ENCODE results near the gene CHST8. TPM values are rescaled to one million over a fixed set of nuclear protein-coding genes. Genes with fewer than 3 reads are reported as not detected.

The CHST8 gene
- total and polyA plus RNA-seq, 2 of the 13 experiments (the other 11 are each of a cell fraction or from before 2014, with no cell fraction given): not detected

DNA sequence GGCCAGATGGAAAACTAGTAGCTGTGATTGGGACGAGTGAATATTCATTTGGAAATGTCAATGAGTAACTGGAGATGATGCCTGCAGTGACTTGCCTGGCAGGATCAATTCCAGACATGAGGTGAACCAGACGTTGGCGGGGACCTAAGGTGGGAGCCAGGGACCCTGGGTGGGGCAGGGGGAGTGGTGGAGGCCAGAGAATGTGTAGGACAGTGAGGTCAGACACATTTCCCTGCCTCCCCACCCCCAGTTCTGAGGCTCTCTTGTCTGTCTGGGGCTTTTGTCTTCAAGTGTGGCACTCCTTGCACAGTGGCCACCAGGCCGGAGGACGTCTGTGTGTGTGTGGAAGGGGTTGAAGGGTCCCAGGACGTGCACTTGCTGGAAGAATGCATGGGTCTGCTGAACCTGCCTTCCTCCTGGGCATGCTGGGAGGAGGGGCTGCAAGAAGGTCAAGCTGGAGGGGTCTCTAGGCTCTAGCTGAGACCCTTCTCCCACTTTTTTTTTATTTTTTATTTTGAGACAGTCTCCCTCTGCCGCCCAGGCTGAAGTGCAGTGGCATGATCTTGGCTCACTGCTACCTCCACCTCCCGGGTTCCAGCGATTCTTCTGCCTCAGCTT is 51.6 kb downstream of the CHST8 start:
- ChIA-PET POLR2A (no interaction called here), CTCF (ENCODE audit: low intra/inter-chr PET ratio, low total read pairs) (no interaction called here)
- no peak overlapping the region for H3K4me3 ChIP-seq (replicated peaks in 1 of 3; ENCODE audit: insufficient read depth in 1 of 3, low read depth in 2 of 3, low read length in 3 of 3)
- H3K9me3 ChIP-seq (ENCODE audit: low read length): no peaks in the 10 kb centered on the region
- H3K79me2 ChIP-seq (ENCODE audit: insufficient read depth, low read length): no peaks in the 10 kb centered on the region
- ATAC-seq (no peak), DNase-seq (ENCODE audit: low spot score) (no peak), FAIRE-seq (no peak)
- TF ChIP-seq TBL1XR1 (IDR thresholded peaks at IDR 0.05; ENCODE audit: borderline replicate concordance, low read length, partially characterized antibody): no peak
- no peak for TF ChIP-seq U2AF2 (IDR thresholded peaks at IDR 0.05; ENCODE audit: low read depth, low read length)
- TF ChIP-seq ZFP36L1 (CRISPR knock-in tag; IDR thresholded peaks at IDR 0.05): no peak
- TF ChIP-seq ZNF564 (CRISPR knock-in tag; IDR thresholded peaks at IDR 0.05): no peak
- TF ChIP-seq HHEX (CRISPR knock-in tag; IDR thresholded peaks at IDR 0.05): no peak
- TF ChIP-seq, protein P1, sequence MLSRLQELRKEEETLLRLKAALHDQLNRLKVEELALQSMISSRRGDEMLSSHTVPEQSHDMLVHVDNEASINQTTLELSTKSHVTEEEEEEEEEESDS (CRISPR knock-in tag; IDR thresholded peaks at IDR 0.05; ENCODE audit: borderline replicate concordance): no peak
- TF ChIP-seq, protein P2, sequence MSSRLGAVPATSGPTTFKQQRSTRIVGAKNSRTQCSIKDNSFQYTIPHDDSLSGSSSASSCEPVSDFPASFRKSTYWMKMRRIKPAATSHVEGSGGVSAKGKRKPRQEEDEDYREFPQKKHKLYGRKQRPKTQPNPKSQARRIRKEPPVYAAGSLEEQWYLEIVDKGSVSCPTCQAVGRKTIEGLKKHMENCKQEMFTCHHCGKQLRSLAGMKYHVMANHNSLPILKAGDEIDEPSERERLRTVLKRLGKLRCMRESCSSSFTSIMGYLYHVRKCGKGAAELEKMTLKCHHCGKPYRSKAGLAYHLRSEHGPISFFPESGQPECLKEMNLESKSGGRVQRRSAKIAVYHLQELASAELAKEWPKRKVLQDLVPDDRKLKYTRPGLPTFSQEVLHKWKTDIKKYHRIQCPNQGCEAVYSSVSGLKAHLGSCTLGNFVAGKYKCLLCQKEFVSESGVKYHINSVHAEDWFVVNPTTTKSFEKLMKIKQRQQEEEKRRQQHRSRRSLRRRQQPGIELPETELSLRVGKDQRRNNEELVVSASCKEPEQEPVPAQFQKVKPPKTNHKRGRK (CRISPR knock-in tag; IDR thresholded peaks at IDR 0.05): no peak
- TF ChIP-seq RXRA (CRISPR knock-in tag; IDR thresholded peaks at IDR 0.05): no peak
- in situ Hi-C loops (cut with HindIII; ENCODE audit: extremely low pct_ligation_motif_present, low pct_unique_long_range_greater_than_20kb) (no loop called here), intact Hi-C loops (cut with micrococcal nuclease; ENCODE audit: unreplicated experiment) (no loop called here)
- no peak overlapping the region for H3K27ac ChIP-seq (ENCODE audit: extremely low read length, insufficient read depth, low read length)
- 0 out of 2 replicates have a peak, but pooled peaks cover 7% of the 10 kb centered on the region for H3K4me1 ChIP-seq (ENCODE audit: insufficient read depth, low read length)
- no peak overlapping the region for H2AFZ ChIP-seq (ENCODE audit: low read length)
- H4K20me1 ChIP-seq (ENCODE audit: insufficient read depth, low read length): no peaks in the 10 kb centered on the region
- no peak overlapping the region for H3K4me2 ChIP-seq (ENCODE audit: low read depth, low read length)
- H3K36me3 ChIP-seq (replicated peaks in 1 of 2; ENCODE audit: control insufficient read depth in 1 of 2, insufficient read depth in 2 of 2, low read length in 2 of 2): no peaks in the 10 kb centered on the region
- 22% methylated on average over 9 of the region's 9 CpGs for WGBS (ENCODE audit: low lambda C conversion rate)
- H3K27me3 ChIP-seq (ENCODE audit: control insufficient read depth in 1 of 2, insufficient read depth in 2 of 2, low read length in 2 of 2): no peaks in the 10 kb centered on the region; a peak in 1 of 5 replicates
- BruUV-seq (replicated peaks): no TSS peak
- H3K9ac ChIP-seq (ENCODE audit: insufficient read depth, low read depth, low read length): no peak overlapping the region

Data from HepG2 (cell line).